H1 (cell line): ENCODE measurements around the gene TLE3. TPM values are rescaled to one million over a fixed set of nuclear protein-coding genes. Genes with fewer than 3 reads are reported as not detected.

Source experiments
- CTCF ChIA-PET: fragments of 300-600 bp; sonication (Branson Sonifier 250); formaldehyde crosslinking; loops from one replicate; lab custom pipeline; 2021; ENCODE audit not compliant: partially characterized antibody; lab: Charles Lee
- POLR2A ChIA-PET: fragments of 300-600 bp; sonication (Branson Sonifier 250); formaldehyde crosslinking; loops from one replicate; lab custom pipeline; 2021; ENCODE audit warnings: inconsistent platforms; ENCODE audit not compliant: partially characterized antibody; lab: Charles Lee
- DNase-seq, 2 experiments: peaks; one replicate each; pipeline versions ENCODE4 v3.0.0 to v3.0.0-alpha.2; 2010 to 2022; ENCODE audit warnings: low spot score in 2 of 2, low read depth in 1 of 2, mixed read lengths in 1 of 2
- FAIRE-seq: peaks from 2 replicates; lab custom pipeline; 2011; peaks lifted over from hg19 to GRCh38; lab: Jason Lieb, UNC
- H2AFZ ChIP-seq: 2 replicates; pipeline ENCODE4 v1.8.1; 2012; ENCODE audit warnings: low read length, inconsistent platforms
- H2AK5ac ChIP-seq: 2 replicates; pipeline ENCODE4 v1.6.1; 2013; ENCODE audit warnings: low read depth, low read length
- H2BK120ac ChIP-seq: replicated peaks from 2 replicates; pipeline ENCODE3; 2013; ENCODE audit warnings: low read depth, low read length, inconsistent platforms
- H2BK12ac ChIP-seq: 2 replicates; pipeline ENCODE4 v1.6.1; 2013; ENCODE audit warnings: low read depth, low read length
- H2BK15ac ChIP-seq: 2 replicates; pipeline ENCODE4 v1.6.1; 2013; ENCODE audit warnings: low read length
- H2BK20ac ChIP-seq: 2 replicates; pipeline ENCODE4 v1.6.1; 2013; ENCODE audit warnings: low read length
- H2BK5ac ChIP-seq: 2 replicates; pipeline ENCODE4 v1.6.1; 2013; ENCODE audit warnings: low read depth, low read length
- H3K14ac ChIP-seq: 2 replicates; pipeline ENCODE4 v1.6.1; 2013; ENCODE audit warnings: inconsistent platforms; ENCODE audit not compliant: insufficient read length
- H3K18ac ChIP-seq: 2 replicates; pipeline ENCODE4 v1.6.1; 2013; ENCODE audit warnings: low read length; ENCODE audit errors: extremely low read depth
- H3K23ac ChIP-seq: 2 replicates; pipeline ENCODE4 v1.6.1; 2013; ENCODE audit warnings: inconsistent platforms; ENCODE audit not compliant: insufficient read length
- H3K23me2 ChIP-seq: 2 replicates; pipeline ENCODE4 v1.6.1; 2013; ENCODE audit warnings: low read depth, low read length
- H3K27ac ChIP-seq: 2 replicates; pipeline ENCODE4 v1.6.1; 2011; ENCODE audit warnings: low read depth, low read length, inconsistent platforms
- H3K27me3 ChIP-seq, 4 experiments: replicated peaks in 1 of 4; 1 replicate in 1 of 4; 2 replicates in 3 of 4; pipeline versions ENCODE4 v1.6.1 to v1.8.1; 2011 to 2013; ENCODE audit warnings: low read length in 3 of 4, mild to moderate bottlenecking in 3 of 4, inconsistent platforms in 2 of 4, mixed read lengths in 2 of 4, moderate library complexity in 1 of 4; ENCODE audit not compliant: control insufficient read depth in 3 of 4, insufficient read depth in 3 of 4; ENCODE audit errors: extremely low read depth in 1 of 4
- H3K36me3 ChIP-seq, 4 experiments: 2 replicates each; pipeline versions ENCODE4 v1.6.1 to v1.8.1; 2011 to 2013; ENCODE audit warnings: mild to moderate bottlenecking in 4 of 4, low read length in 3 of 4, moderate library complexity in 2 of 4, control low read depth in 1 of 4, inconsistent platforms in 1 of 4; ENCODE audit not compliant: insufficient read depth in 4 of 4, control insufficient read depth in 2 of 4
- H3K4ac ChIP-seq: replicated peaks from 2 replicates; pipeline ENCODE3; 2013; ENCODE audit warnings: low read length, low read depth, mixed read lengths, inconsistent platforms; ENCODE audit not compliant: insufficient read length
- H3K4me1 ChIP-seq, 4 experiments: replicated peaks in 1 of 4; 1 replicate in 1 of 4; 2 replicates in 3 of 4; pipeline versions ENCODE4 v1.6.1 to v1.8.1; 2011 to 2013; ENCODE audit warnings: low read length in 3 of 4, inconsistent platforms in 2 of 4, mixed read lengths in 1 of 4; ENCODE audit not compliant: insufficient read depth in 4 of 4, control insufficient read depth in 3 of 4
- H3K4me2 ChIP-seq, 2 experiments: 2 replicates each; pipeline versions ENCODE4 v1.6.1 to v1.8.1; 2011 to 2013; ENCODE audit warnings: low read depth in 2 of 2, low read length in 2 of 2, control low read depth in 1 of 2, inconsistent platforms in 1 of 2, mild to moderate bottlenecking in 1 of 2; ENCODE audit not compliant: insufficient read depth in 1 of 2
- H3K4me3 ChIP-seq, 4 experiments: fragments of 200-600, 300-600 bp in 1 of 4; sonication (generic), shearing (Covaris generic), sonication (Bioruptor Twin) in 1 of 4; 2 replicates each; pipeline versions ENCODE4 v1.5.1 to v1.8.1; 2011 to 2016; ENCODE audit warnings: low read length in 4 of 4, low read depth in 3 of 4, control low read depth in 2 of 4, inconsistent platforms in 2 of 4, mild to moderate bottlenecking in 2 of 4, mixed read lengths in 1 of 4, moderate library complexity in 1 of 4; ENCODE audit not compliant: insufficient read depth in 2 of 4; ENCODE audit errors: extremely low read depth in 1 of 4
- H3K56ac ChIP-seq: replicated peaks from 2 replicates; pipeline ENCODE3; 2013; ENCODE audit warnings: low read depth, mild to moderate bottlenecking, mixed read lengths, low read length, inconsistent platforms; ENCODE audit not compliant: insufficient read length
- H3K79me1 ChIP-seq: 2 replicates; pipeline ENCODE4 v1.6.1; 2013; ENCODE audit warnings: low read depth, low read length, control low read depth
- H3K79me2 ChIP-seq, 2 experiments: 2 replicates each; pipeline versions ENCODE4 v1.6.1 to v1.8.1; 2012 to 2013; ENCODE audit warnings: low read length in 2 of 2, mild to moderate bottlenecking in 2 of 2, inconsistent platforms in 1 of 2; ENCODE audit not compliant: insufficient read depth in 2 of 2, control insufficient read depth in 1 of 2
- H3K9ac ChIP-seq, 4 experiments: replicated peaks in 1 of 4; 1 replicate in 1 of 4; 2 replicates in 3 of 4; pipeline versions ENCODE4 v1.6.1 to v1.8.1; 2011 to 2013; ENCODE audit warnings: low read depth in 3 of 4, low read length in 3 of 4, control low read depth in 2 of 4, mild to moderate bottlenecking in 2 of 4, moderate library complexity in 2 of 4, inconsistent platforms in 1 of 4; ENCODE audit errors: extremely low read depth in 1 of 4
- H3K9me3 ChIP-seq, 2 experiments: 2 replicates each; pipeline versions ENCODE4 v1.6.1 to v1.8.1; 2012 to 2013; ENCODE audit warnings: mild to moderate bottlenecking in 2 of 2, moderate library complexity in 2 of 2, control low read depth in 1 of 2, inconsistent platforms in 1 of 2, low read depth in 1 of 2, low read length in 1 of 2, mixed read lengths in 1 of 2; ENCODE audit not compliant: insufficient read depth in 2 of 2
- H4K20me1 ChIP-seq, 2 experiments: replicated peaks in 1 of 2; 2 replicates each; pipeline versions ENCODE3 to v1.8.1; 2011 to 2013; ENCODE audit warnings: inconsistent platforms in 2 of 2, low read length in 2 of 2, mild to moderate bottlenecking in 1 of 2; ENCODE audit not compliant: insufficient read depth in 2 of 2, control insufficient read depth in 1 of 2
- H4K5ac ChIP-seq: 2 replicates; pipeline ENCODE4 v1.6.1; 2013; ENCODE audit warnings: low read length, low read depth, mixed read lengths, inconsistent platforms; ENCODE audit not compliant: insufficient read length
- H4K8ac ChIP-seq: 2 replicates; pipeline ENCODE4 v1.8.0; 2013; ENCODE audit warnings: mild to moderate bottlenecking, moderate library complexity, low read length, inconsistent platforms; ENCODE audit not compliant: insufficient read depth; ENCODE audit errors: extremely low read depth
- H4K91ac ChIP-seq: replicated peaks from 2 replicates; pipeline ENCODE3; 2013; ENCODE audit warnings: low read length, mixed read lengths, inconsistent platforms; ENCODE audit not compliant: insufficient read length
- CEBPB ChIP-seq: IDR thresholded peaks from 2 replicates; pipeline ENCODE4 v1.6.1; 2012; ENCODE audit warnings: low read depth, low read length
- WGBS, 2 experiments: shearing (Covaris generic) in 1 of 2; methylation state at CpG; one replicate each; pipeline versions ENCODE4 v1.1.6 to v1.1.7; 2013 to 2015; ENCODE audit warnings: low lambda C conversion rate in 2 of 2, mixed read lengths in 2 of 2, inconsistent platforms in 1 of 2, low coverage in 1 of 2, missing lambda C conversion rate in 1 of 2; ENCODE audit not compliant: insufficient replicate concordance in 2 of 2, insufficient coverage in 1 of 2, insufficient read length in 1 of 2; ENCODE audit errors: extremely low coverage in 1 of 2, missing lambda C conversion rate in 1 of 2; 5-methylcytosine and 5-hydroxymethylcytosine counted together
- polyA plus RNA-seq, 7 experiments: library from polyadenylated mRNA; depleted of rRNA in 3 of 7; stranded (reverse) in 5 of 7; unstranded in 2 of 7; fragments of >200 nt in 5 of 7; fragments of 200-250 nt in 2 of 7; gene quantifications; 1 replicate in 5 of 7; 2 replicates in 1 of 7; 4 replicates in 1 of 7; pipeline versions ENCODE4 v1.2.1 to v1.2.3, GENCODE V29; 2011 to 2013; ENCODE audit warnings: missing spikeins in 2 of 7, mixed read lengths in 2 of 7
- total RNA-seq: library from RNA; stranded (reverse); fragmentation: NEBNext Ultra II Directional; extraction: Animal tissue kit (Norgen Biotek cat#: 25700); gene quantifications from 2 replicates; pipeline ENCODE4 v1.2.1, GENCODE V29; 2021

The TLE3 gene
- total and polyA plus RNA-seq, 2 of the 8 experiments (the other 6 are each of a cell fraction or from before 2014, with no cell fraction given), result 25.1 to 61.2 TPM

GRCh38 chr15:70087708-70088352 is 9.9 kb downstream of the TLE3 start:
- no peak overlapping the region for H3K18ac ChIP-seq
- peaks cover 20% of the 10 kb centered on the region; the same call in 1 of the 2 replicates for H3K79me1 ChIP-seq
- no peak overlapping the region for H3K27ac ChIP-seq
- ChIA-PET POLR2A (interaction anchor here (1.3 to 2.8 kb wide), 2 partner anchors 11 to 12 kb away, joined by 3 to 17 read pairs; partner anchors contain the start of gene TLE3), CTCF (interaction anchor here (1.4 kb wide), 1 partner anchor 20 kb away, joined by 4 read pairs; no protein-coding TSS in a partner anchor)
- FAIRE-seq, result no peak
- H3K4ac ChIP-seq, result no peak overlapping the region
- H2BK20ac ChIP-seq, result no peak overlapping the region
- H3K4me1 ChIP-seq, result peaks cover 19 to 62% (median 53%) of the 10 kb centered on the region in 4 experiments
- no peak overlapping the region for H2BK120ac ChIP-seq
- H4K8ac ChIP-seq, result no peak overlapping the region
- H3K9me3 ChIP-seq, result no peaks in the 10 kb centered on the region
- H4K91ac ChIP-seq, result no peak overlapping the region
- WGBS, 2 experiments, result 70% methylated on average over 12 of the region's 12 CpGs; no CpG with 5 or more reads in 1 of the 2 experiments
- no peak overlapping the region for H3K4me3 ChIP-seq
- no peak overlapping the region for H3K14ac ChIP-seq
- no peak overlapping the region for H2BK15ac ChIP-seq
- no peak overlapping the region for H3K9ac ChIP-seq
- H3K79me2 ChIP-seq, result peaks cover 26 to 97% of the 10 kb centered on the region in 2 experiments
- H3K27me3 ChIP-seq, result peaks cover 0 to 4% (median 0%) of the 10 kb centered on the region in 4 experiments; a peak in 4 of 7 replicates
- H2AFZ ChIP-seq, result no peak overlapping the region
- no peak overlapping the region for H3K56ac ChIP-seq
- no peak for DNase-seq
- peaks cover 36 to 46% of the 10 kb centered on the region in 2 experiments for H4K20me1 ChIP-seq
- peak overlapping the region; percentile 62; the same call in 1 of the 2 replicates for H2BK12ac ChIP-seq
- 0 out of 2 replicates have a peak overlapping the region, but pooled peaks have one; percentile 47 for H2AK5ac ChIP-seq
- H3K23me2 ChIP-seq, result no peaks in the 10 kb centered on the region; the same call in 1 of the 2 replicates
- H2BK5ac ChIP-seq, result no peak overlapping the region
- no peak overlapping the region for H4K5ac ChIP-seq
- peak overlapping the region; percentile 11 to 20; a peak in 1 of 4 replicates for H3K4me2 ChIP-seq
- no peak overlapping the region for H3K23ac ChIP-seq
- H3K36me3 ChIP-seq, result peaks cover 0 to 80% (median 9%) of the 10 kb centered on the region in 4 experiments; a peak in 5 of 8 replicates
- TF ChIP-seq CEBPB, result peak; percentile 89
